Smooth muscle cell (in vitro differentiated cells): ENCODE measurements around the gene JPH3. TPM values are rescaled to one million over a fixed set of nuclear protein-coding genes. Genes with fewer than 3 reads are reported as not detected.

Experiments used
- DNase-seq: peaks from one replicate; lab custom pipeline; 2025; ENCODE audit not compliant: unreplicated experiment; lab: John Stamatoyannopoulos, UW
- H2AFZ ChIP-seq: fragments of 200-600 bp; sonication (generic); 2 replicates; pipeline ENCODE4 v1.6.0; 2016; ENCODE audit warnings: antibody characterized with exemption, low read depth, mild to moderate bottlenecking
- H3F3A ChIP-seq: fragments of 200-600 bp; sonication (generic); 2 replicates; pipeline ENCODE4 v1.6.0; 2017; ENCODE audit warnings: antibody characterized with exemption, low read depth
- H3K27ac ChIP-seq: fragments of 200-600 bp; sonication (generic); 2 replicates; pipeline ENCODE4 v1.5.1; 2016; ENCODE audit warnings: low read depth, mild to moderate bottlenecking
- H3K27me3 ChIP-seq: fragments of 200-600 bp; sonication (generic); 2 replicates; pipeline ENCODE4 v1.6.1; 2016; ENCODE audit warnings: low read depth, mild to moderate bottlenecking
- H3K36me3 ChIP-seq: fragments of 200-600 bp; sonication (generic); 2 replicates; pipeline ENCODE4 v1.5.1; 2016; ENCODE audit warnings: low read depth
- H3K4me1 ChIP-seq: fragments of 200-600 bp; sonication (generic); 2 replicates; pipeline ENCODE4 v1.5.1; 2016; ENCODE audit warnings: low read depth
- H3K4me2 ChIP-seq: fragments of 200-600 bp; sonication (generic); 2 replicates; pipeline ENCODE4 v1.6.0; 2016; ENCODE audit warnings: mild to moderate bottlenecking
- H3K4me3 ChIP-seq: fragments of 200-600 bp; sonication (generic); 2 replicates; pipeline ENCODE4 v1.5.1; 2016; ENCODE audit warnings: mild to moderate bottlenecking
- H3K79me2 ChIP-seq: fragments of 200-600 bp; sonication (generic); 2 replicates; pipeline ENCODE4 v1.6.0; 2016; ENCODE audit warnings: low read depth, mild to moderate bottlenecking
- H3K9ac ChIP-seq: fragments of 200-600 bp; sonication (generic); 2 replicates; pipeline ENCODE4 v1.6.0; 2016; ENCODE audit warnings: low read depth
- H3K9me3 ChIP-seq: fragments of 200-600 bp; sonication (generic); replicated peaks from 2 replicates; pipeline ENCODE4 v1.5.1; 2016; ENCODE audit warnings: low read depth
- H4K20me1 ChIP-seq: fragments of 200-600 bp; sonication (generic); 2 replicates; pipeline ENCODE4 v1.6.0; 2016; ENCODE audit warnings: low read depth
- WGBS: methylation state at CpG from one replicate; pipeline ENCODE4 v1.1.7; 2016; ENCODE audit warnings: low lambda C conversion rate; 5-methylcytosine and 5-hydroxymethylcytosine counted together
- polyA plus RNA-seq: library from polyadenylated mRNA; unstranded; fragments of >200 nt; fragmentation: Nextera tagmentation; extraction: Ambion mirVana; gene quantifications from 2 replicates; pipeline ENCODE4 v1.2.1, GENCODE V29; 2016
- total RNA-seq: library from RNA; depleted of rRNA; stranded (reverse); fragments of >200 nt; gene quantifications from 2 replicates; pipeline ENCODE4 v1.2.3, GENCODE V29; 2014
- TF ChIP-seq, protein P1 (sequence below): fragments of 200-600 bp; sonication (generic); IDR thresholded peaks from 2 replicates; pipeline ENCODE4 v1.5.1; 2017; ENCODE audit warnings: borderline replicate concordance, mild to moderate bottlenecking, antibody characterized with exemption; ENCODE audit not compliant: insufficient read depth, poor library complexity, severe bottlenecking

Gene JPH3
- total and polyA plus RNA-seq, 2 experiments from 2014 or later = 2.1 to 2.4 TPM

DNA sequence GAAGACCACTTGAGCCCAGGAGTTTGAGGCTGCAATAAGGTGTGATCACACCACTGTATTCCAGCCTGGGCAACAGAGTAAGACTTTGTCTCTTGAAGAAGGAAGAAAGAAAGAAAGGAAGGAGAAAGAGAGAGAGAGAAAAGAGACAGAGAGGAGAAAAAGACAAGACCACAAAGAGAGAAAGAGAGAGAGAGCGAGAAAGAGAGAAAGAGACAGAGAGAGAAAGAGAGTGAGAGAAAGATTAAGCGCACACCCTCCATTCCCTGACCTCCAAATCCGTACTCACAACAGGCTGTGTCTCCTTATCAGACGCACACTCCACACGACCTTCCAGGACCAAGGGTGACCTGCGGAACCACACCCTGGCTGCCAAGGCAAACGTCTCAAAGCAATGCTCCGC is 143.9 kb downstream of the JPH3 start:
- Histone ChIP-seq H2AFZ (no peak overlapping the region), H3K4me3 (no peak overlapping the region), H4K20me1 (peaks cover 18% of the 10 kb centered on the region), H3K36me3 (no peaks in the 10 kb centered on the region), H3K4me1 (no peaks in the 10 kb centered on the region), H3K79me2 (no peaks in the 10 kb centered on the region), H3K9ac (no peak overlapping the region), H3K27ac (no peak overlapping the region), H3K4me2 (no peak overlapping the region), H3F3A (no peaks in the 10 kb centered on the region), H3K27me3 (no peaks in the 10 kb centered on the region), H3K9me3 (no peaks in the 10 kb centered on the region)
- WGBS = 92% methylated on average over 8 of the region's 8 CpGs
- DNase-seq = no peak
- TF ChIP-seq, protein P1, sequence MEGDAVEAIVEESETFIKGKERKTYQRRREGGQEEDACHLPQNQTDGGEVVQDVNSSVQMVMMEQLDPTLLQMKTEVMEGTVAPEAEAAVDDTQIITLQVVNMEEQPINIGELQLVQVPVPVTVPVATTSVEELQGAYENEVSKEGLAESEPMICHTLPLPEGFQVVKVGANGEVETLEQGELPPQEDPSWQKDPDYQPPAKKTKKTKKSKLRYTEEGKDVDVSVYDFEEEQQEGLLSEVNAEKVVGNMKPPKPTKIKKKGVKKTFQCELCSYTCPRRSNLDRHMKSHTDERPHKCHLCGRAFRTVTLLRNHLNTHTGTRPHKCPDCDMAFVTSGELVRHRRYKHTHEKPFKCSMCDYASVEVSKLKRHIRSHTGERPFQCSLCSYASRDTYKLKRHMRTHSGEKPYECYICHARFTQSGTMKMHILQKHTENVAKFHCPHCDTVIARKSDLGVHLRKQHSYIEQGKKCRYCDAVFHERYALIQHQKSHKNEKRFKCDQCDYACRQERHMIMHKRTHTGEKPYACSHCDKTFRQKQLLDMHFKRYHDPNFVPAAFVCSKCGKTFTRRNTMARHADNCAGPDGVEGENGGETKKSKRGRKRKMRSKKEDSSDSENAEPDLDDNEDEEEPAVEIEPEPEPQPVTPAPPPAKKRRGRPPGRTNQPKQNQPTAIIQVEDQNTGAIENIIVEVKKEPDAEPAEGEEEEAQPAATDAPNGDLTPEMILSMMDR = no peak

Other genes with a start within 250 kb of the JPH3 start
- 9.3 and 25.6 TPM in 2 replicates for gene FBXO31, start 218.7 kb upstream of the JPH3 start, total RNA-seq
- gene FBXO31, start 218.7 kb upstream of the JPH3 start, polyA plus RNA-seq = 13.9 and 23.0 TPM in 2 replicates
- gene MAP1LC3B, start 210.2 kb upstream of the JPH3 start, total RNA-seq = 67.5 and 77.5 TPM in 2 replicates
- gene MAP1LC3B, start 210.2 kb upstream of the JPH3 start, polyA plus RNA-seq = 107 and 118 TPM in 2 replicates
- 8.3 and 8.5 TPM in 2 replicates for gene ZCCHC14, start 109.5 kb upstream of the JPH3 start, total RNA-seq
- 4.6 and 4.8 TPM in 2 replicates for gene ZCCHC14, start 109.5 kb upstream of the JPH3 start, polyA plus RNA-seq
- 6.4 and 6.7 TPM in 2 replicates for gene KLHDC4, start 163.5 kb downstream of the JPH3 start, total RNA-seq
- 6.0 and 10.1 TPM in 2 replicates for gene KLHDC4, start 163.5 kb downstream of the JPH3 start, polyA plus RNA-seq